Thyroid gland (tissue), 4 donors: ENCODE results near the gene XCL2.

Source experiments
- POLR2A ChIP-seq, 2 donors: fragments of 450-650 bp; IDR thresholded peaks; one replicate each; pipeline ENCODE4 v1.6.1; 2017; ENCODE audit warnings: antibody characterized with exemption in 2 of 2, mild to moderate bottlenecking in 2 of 2, moderate library complexity in 1 of 2
- TF ChIP-seq, protein P1 (sequence below), 6 experiments: fragments of 200-600 bp in 3 of 6; fragments of 450-650 bp in 3 of 6; sonication (generic) in 3 of 6; IDR thresholded peaks; one replicate each; pipeline ENCODE4 v1.5.1; 2016 to 2019; ENCODE audit warnings: antibody characterized with exemption in 6 of 6, mild to moderate bottlenecking in 2 of 6, inconsistent platforms in 1 of 6, moderate library complexity in 1 of 6

DNA sequence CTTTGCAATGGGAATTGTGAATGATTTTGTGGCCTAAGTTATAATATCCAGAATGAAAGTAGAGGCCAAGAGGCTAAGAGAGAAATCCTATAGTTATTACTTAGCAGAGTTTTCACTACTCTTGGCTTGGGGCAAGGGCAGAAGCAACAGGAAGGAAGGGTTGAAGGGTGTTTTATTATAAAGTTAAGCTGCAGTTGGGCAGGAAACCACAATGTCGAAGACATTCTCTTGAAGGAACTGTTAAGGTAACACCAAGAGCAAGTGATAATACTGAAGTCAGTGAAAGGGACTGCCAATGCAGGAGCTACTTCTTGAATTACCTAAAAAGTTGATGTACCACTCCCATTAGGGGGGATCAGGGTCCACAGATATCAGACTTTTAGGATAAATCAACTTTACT lies 8.3 kb downstream of the XCL2 start:
- TF ChIP-seq, protein P1, sequence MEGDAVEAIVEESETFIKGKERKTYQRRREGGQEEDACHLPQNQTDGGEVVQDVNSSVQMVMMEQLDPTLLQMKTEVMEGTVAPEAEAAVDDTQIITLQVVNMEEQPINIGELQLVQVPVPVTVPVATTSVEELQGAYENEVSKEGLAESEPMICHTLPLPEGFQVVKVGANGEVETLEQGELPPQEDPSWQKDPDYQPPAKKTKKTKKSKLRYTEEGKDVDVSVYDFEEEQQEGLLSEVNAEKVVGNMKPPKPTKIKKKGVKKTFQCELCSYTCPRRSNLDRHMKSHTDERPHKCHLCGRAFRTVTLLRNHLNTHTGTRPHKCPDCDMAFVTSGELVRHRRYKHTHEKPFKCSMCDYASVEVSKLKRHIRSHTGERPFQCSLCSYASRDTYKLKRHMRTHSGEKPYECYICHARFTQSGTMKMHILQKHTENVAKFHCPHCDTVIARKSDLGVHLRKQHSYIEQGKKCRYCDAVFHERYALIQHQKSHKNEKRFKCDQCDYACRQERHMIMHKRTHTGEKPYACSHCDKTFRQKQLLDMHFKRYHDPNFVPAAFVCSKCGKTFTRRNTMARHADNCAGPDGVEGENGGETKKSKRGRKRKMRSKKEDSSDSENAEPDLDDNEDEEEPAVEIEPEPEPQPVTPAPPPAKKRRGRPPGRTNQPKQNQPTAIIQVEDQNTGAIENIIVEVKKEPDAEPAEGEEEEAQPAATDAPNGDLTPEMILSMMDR (IDR thresholded peaks at IDR 0.05): no peak
- no peak for TF ChIP-seq POLR2A (IDR thresholded peaks at IDR 0.05)
